ENCODE data around the gene LMO3. TPM values are rescaled to one million over a fixed set of nuclear protein-coding genes. Genes with fewer than 3 reads are reported as not detected.

LMO3 gene
- total and polyA plus RNA-seq, 2 of the 8 experiments (the other 6 are each of a cell fraction or from before 2014, with no cell fraction given), result 4.7 to 16.7 TPM

DNA sequence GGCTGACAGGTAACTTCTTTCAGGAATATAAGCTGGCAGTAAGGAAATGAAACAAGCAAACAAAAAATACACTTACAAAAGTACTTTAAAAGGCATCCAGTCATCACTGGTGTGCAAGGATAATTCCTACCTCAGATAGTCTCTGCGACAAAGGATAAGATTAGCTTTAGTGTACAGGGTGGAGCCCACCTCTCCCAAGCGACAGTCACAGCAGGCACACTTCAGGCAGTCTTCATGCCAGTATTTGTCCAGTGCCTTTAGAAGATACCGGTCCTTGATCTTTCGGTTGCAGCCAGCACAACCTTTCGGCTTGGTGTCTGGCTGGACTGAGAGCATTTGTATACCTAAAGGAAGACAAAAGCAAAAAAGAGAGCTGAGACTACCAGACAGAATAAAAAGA is 5.4 kb downstream of the LMO3 start:
- ChIA-PET POLR2A (ENCODE audit: partially characterized antibody) (no interaction called here), CTCF (ENCODE audit: partially characterized antibody) (interaction anchor here (0.6 to 1.0 kb wide), 2 partner anchors 81 to 507 kb away, joined by 3 read pairs; no protein-coding TSS in a partner anchor)
- H4K5ac ChIP-seq (ENCODE audit: insufficient read length, low read depth, low read length), result no peak overlapping the region
- peaks cover 0 to 12% (median 4%) of the 10 kb centered on the region in 4 experiments; a peak in 6 of 7 replicates for H3K4me1 ChIP-seq (replicated peaks in 1 of 4; ENCODE audit: control insufficient read depth in 3 of 4, insufficient read depth in 4 of 4, low read length in 3 of 4)
- H3K23ac ChIP-seq (ENCODE audit: insufficient read length), result no peak overlapping the region
- peaks cover 7% of the 10 kb centered on the region for H3K23me2 ChIP-seq (ENCODE audit: low read depth, low read length)
- FAIRE-seq (no peak), DNase-seq (ENCODE audit: low read depth in 1 of 2, low spot score in 2 of 2) (no peak)
- H3K9ac ChIP-seq (replicated peaks in 1 of 4; ENCODE audit: extremely low read depth in 1 of 4, low read depth in 3 of 4, low read length in 3 of 4), result no peak overlapping the region
- no peak overlapping the region for H2AK5ac ChIP-seq (ENCODE audit: low read depth, low read length)
- no peak overlapping the region for H2BK12ac ChIP-seq (ENCODE audit: low read depth, low read length)
- WGBS, 2 experiments (ENCODE audit: extremely low coverage in 1 of 2, insufficient coverage in 1 of 2, insufficient read length in 1 of 2, insufficient replicate concordance in 2 of 2, low coverage in 1 of 2, low lambda C conversion rate in 2 of 2, missing lambda C conversion rate in 1 of 2), result 92% methylated on average over 5 of the region's 5 CpGs; no CpG with 5 or more reads in 1 of the 2 experiments
- no peak overlapping the region for H3K18ac ChIP-seq (ENCODE audit: extremely low read depth, low read length)
- H3K4me2 ChIP-seq (ENCODE audit: insufficient read depth in 1 of 2, low read depth in 2 of 2, low read length in 2 of 2), result no peak overlapping the region
- no peak overlapping the region for H3K4ac ChIP-seq (replicated peaks; ENCODE audit: insufficient read length, low read depth, low read length)
- H2BK5ac ChIP-seq (ENCODE audit: low read depth, low read length), result no peak overlapping the region
- no peak overlapping the region for H3K27ac ChIP-seq (ENCODE audit: low read depth, low read length)
- no peaks in the 10 kb centered on the region for H3K79me1 ChIP-seq (ENCODE audit: low read depth, low read length)
- H3K36me3 ChIP-seq (ENCODE audit: control insufficient read depth in 2 of 4, insufficient read depth in 4 of 4, low read length in 3 of 4), result no peaks in the 10 kb centered on the region
- no peak overlapping the region for H2BK15ac ChIP-seq (ENCODE audit: low read length)
- H4K91ac ChIP-seq (replicated peaks; ENCODE audit: insufficient read length, low read length), result no peak overlapping the region
- H3K79me2 ChIP-seq (ENCODE audit: control insufficient read depth in 1 of 2, insufficient read depth in 2 of 2, low read length in 2 of 2), result no peaks in the 10 kb centered on the region; a peak in 1 of 4 replicates
- no peak overlapping the region for H3K14ac ChIP-seq (ENCODE audit: insufficient read length)
- no peak overlapping the region for H4K8ac ChIP-seq (ENCODE audit: extremely low read depth, insufficient read depth, low read length)
- no peak overlapping the region for H3K4me3 ChIP-seq (ENCODE audit: extremely low read depth in 1 of 4, insufficient read depth in 2 of 4, low read depth in 3 of 4, low read length in 4 of 4)
- H4K20me1 ChIP-seq (replicated peaks in 1 of 2; ENCODE audit: control insufficient read depth in 1 of 2, insufficient read depth in 2 of 2, low read length in 2 of 2), result no peaks in the 10 kb centered on the region
- no peak overlapping the region for H2BK120ac ChIP-seq (replicated peaks; ENCODE audit: low read depth, low read length)
- TF ChIP-seq SAP30 (IDR thresholded peaks at IDR 0.05; ENCODE audit: insufficient read depth, insufficient replicate concordance, low read length), result no peak
- no peak for TF ChIP-seq FOSL1 (IDR thresholded peaks at IDR 0.05; ENCODE audit: insufficient read depth, low read depth, low read length)
- TF ChIP-seq POLR2A (IDR thresholded peaks at IDR 0.05; ENCODE audit: control extremely low read depth in 1 of 2, low read depth in 2 of 2, low read length in 2 of 2), result no peak
- no peak for TF ChIP-seq HDAC2 (IDR thresholded peaks at IDR 0.05; ENCODE audit: borderline replicate concordance in 1 of 2, low read depth in 2 of 2, low read length in 2 of 2)
- TF ChIP-seq E2F6 (IDR thresholded peaks at IDR 0.05), result no peak
- TF ChIP-seq ASH2L (IDR thresholded peaks at IDR 0.05; ENCODE audit: low read length), result no peak
- no peak overlapping the region for H3K56ac ChIP-seq (replicated peaks; ENCODE audit: insufficient read length, low read depth, low read length)
- no peak overlapping the region for H2BK20ac ChIP-seq (ENCODE audit: low read length)
- no peaks in the 10 kb centered on the region for H3K9me3 ChIP-seq (ENCODE audit: insufficient read depth in 2 of 2, low read depth in 1 of 2, low read length in 1 of 2)
- no peak overlapping the region for H2AFZ ChIP-seq (ENCODE audit: low read length)
- peaks cover 0 to 12% (median 9%) of the 10 kb centered on the region in 4 experiments; a peak in 5 of 7 replicates for H3K27me3 ChIP-seq (replicated peaks in 1 of 4; ENCODE audit: control insufficient read depth in 3 of 4, extremely low read depth in 1 of 4, insufficient read depth in 3 of 4, low read length in 3 of 4)

All from H1 (cell line).